Measurements from ENCODE around the gene TMEM184A.

The TMEM184A gene

DNA sequence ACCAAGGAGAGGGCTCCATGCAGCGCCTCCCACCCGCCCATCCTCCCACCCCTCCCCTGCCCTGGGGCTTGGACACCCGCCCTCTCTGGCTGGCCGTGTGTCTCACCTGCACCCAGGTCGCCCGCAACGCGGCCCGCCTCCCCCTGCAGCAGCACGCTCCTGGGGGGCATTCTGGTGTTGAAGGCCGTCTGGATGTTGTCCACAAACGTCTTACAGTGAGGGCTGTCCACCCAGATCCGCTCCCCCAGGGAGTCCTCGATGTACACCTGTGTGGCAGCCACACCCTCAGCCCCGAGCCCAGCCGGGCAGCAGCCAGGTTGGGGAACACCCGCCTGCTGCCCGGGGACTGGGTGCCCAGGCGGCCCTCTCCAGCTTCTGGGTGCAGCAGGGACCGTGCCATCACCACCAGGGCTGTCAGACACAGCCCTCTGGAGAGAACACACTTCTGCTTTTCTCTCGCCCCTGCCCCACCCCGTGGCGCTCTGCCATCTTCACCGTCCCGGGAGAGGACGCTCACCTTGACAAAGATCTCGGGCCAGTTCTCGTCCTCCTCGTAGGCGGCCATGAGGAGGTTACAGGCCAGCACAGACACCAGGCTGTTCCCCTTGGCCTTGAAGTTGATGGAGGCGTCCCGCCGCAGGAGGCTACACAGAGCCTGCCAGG is 56.5 kb downstream of the TMEM184A start:
- DNase-seq = no peak

- no peak for DNase-seq
These were observed 57.4 kb downstream of the TMEM184A start for GRCh38 chr7:1498370-1499305.

GRCh38 chr7:1497293-1497927 is 58.6 kb downstream of the TMEM184A start:
- DNase-seq = no peak

- no peak for DNase-seq
These were observed 59.3 kb downstream of the TMEM184A start for GRCh38 chr7:1496531-1497292.

GRCh38 chr7:1495564-1496242 is 60.3 kb downstream of the TMEM184A start:
- DNase-seq = no peak

- no peak for DNase-seq
These were observed 61.0 kb downstream of the TMEM184A start for GRCh38 chr7:1494866-1495563.

DNA sequence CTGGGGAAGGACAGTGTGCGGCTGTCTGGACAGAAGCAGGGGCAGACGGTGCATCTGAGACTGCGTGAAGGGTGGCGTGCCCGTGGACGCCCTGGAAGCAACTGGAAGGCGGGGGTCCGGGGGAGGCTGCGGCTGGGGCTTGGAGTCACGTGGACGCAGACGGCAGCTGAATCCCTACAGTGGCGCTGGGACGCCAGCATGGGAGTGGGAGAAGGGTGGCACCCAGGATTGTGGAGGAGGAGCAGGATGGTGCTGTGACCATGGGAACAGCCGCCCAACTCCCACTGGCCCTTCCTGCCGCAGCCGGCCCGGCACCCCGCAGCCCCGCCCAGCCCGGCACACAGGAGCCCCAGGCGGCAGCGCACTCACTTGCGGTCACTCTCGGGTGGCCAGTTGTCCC is 61.6 kb downstream of the TMEM184A start:
- DNase-seq = no peak

GRCh38 chr7:1493571-1493970 is 62.4 kb downstream of the TMEM184A start:
- no peak for DNase-seq

DNA sequence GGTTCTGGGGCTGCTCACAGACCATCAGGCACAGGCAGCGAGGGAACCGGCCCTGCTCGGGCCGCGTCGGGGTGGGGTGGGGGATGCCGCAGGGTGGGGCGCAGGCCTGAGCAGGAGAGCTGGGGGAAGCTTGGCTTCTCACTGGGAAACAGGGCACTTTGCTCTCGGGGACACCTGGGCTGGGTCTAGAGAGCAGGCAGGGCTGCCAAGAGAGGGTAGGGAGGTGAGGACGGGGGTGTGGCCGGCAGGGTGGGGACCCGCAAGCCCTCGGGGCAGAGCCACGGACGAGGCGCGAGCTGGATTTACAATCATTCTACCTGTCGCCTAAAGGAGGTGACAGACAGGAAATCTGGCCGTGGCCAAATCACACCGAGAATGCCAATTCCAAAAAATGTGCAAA is 62.9 kb downstream of the TMEM184A start:
- DNase-seq = no peak

DNA sequence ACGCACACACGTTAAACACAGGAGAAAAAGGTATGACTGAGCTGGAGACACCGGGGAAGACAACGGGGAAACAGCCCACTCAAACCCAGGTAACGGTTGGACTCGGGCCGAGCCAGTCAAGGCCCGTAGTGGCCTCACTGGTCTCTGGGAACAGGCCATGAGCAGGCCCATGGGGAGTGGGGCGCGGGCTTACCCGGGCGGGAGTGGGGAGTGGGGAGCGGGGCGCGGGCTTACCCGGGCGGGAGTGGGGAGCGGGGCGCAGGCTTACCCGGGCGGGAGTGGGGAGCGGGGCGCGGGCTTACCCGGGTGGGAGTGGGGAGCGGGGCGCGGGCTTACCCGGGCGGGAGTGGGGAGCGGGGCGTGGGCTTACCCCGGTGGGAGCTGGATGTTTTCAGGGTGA is 63.4 kb downstream of the TMEM184A start:
- no peak for DNase-seq

Measured in activated T-cell treated with anti-CD3 and anti-CD28 coated beads, Interleukin-2, amount 50 U/mL, for 48 hours (primary cell).